Osteoblast (primary cell): Measurements from ENCODE around the gene TP53TG3D. TPM values are rescaled to one million over a fixed set of nuclear protein-coding genes. Genes with fewer than 3 reads are reported as not detected.
"Not testable (repeated sequence)": the region's sequence is repeated elsewhere in the genome, so short reads cannot be mapped to it uniquely, and the experiment has no call there.

Source experiments
- DNase-seq: peaks from one replicate; pipeline ENCODE4 v3.0.0; 2011; ENCODE audit warnings: low spot score, mixed read lengths; ENCODE audit not compliant: insufficient read length; ENCODE audit errors: missing footprints
- H2AFZ ChIP-seq: 2 replicates; pipeline ENCODE4 v1.6.0; 2011; ENCODE audit warnings: mild to moderate bottlenecking, low read length
- H3K27ac ChIP-seq: 2 replicates; pipeline ENCODE4 v1.5.1; 2011; ENCODE audit warnings: mild to moderate bottlenecking, low read depth, low read length, moderate library complexity
- H3K27me3 ChIP-seq: 2 replicates; pipeline ENCODE4 v1.6.0; 2012; ENCODE audit warnings: mild to moderate bottlenecking, control low read depth, inconsistent platforms, low read length, moderate library complexity; ENCODE audit not compliant: insufficient read depth
- H3K36me3 ChIP-seq: 2 replicates; pipeline ENCODE4 v1.5.1; 2011; ENCODE audit warnings: mild to moderate bottlenecking, low read length, control low read depth, moderate library complexity; ENCODE audit not compliant: insufficient read depth
- H3K4me1 ChIP-seq: 2 replicates; pipeline ENCODE4 v1.5.1; 2011; ENCODE audit warnings: mild to moderate bottlenecking, low read length, control low read depth, moderate library complexity; ENCODE audit not compliant: insufficient read depth
- H3K4me2 ChIP-seq: 2 replicates; pipeline ENCODE4 v1.6.0; 2011; ENCODE audit warnings: mild to moderate bottlenecking, low read length; ENCODE audit not compliant: insufficient read depth
- H3K4me3 ChIP-seq: fragments of 200-600 bp; sonication (generic); 3 replicates; pipeline ENCODE4 v1.5.1; 2012; ENCODE audit warnings: mild to moderate bottlenecking, low read length, inconsistent platforms; ENCODE audit not compliant: insufficient read depth
- H3K79me2 ChIP-seq: 2 replicates; pipeline ENCODE4 v1.6.0; 2012; ENCODE audit warnings: mild to moderate bottlenecking, low read length, control low read depth, inconsistent platforms; ENCODE audit not compliant: insufficient read depth
- H3K9me3 ChIP-seq: 2 replicates; pipeline ENCODE4 v1.5.1; 2011; ENCODE audit warnings: low read depth, low read length, control low read depth
- H4K20me1 ChIP-seq: 2 replicates; pipeline ENCODE4 v1.6.0; 2012; ENCODE audit warnings: mild to moderate bottlenecking, low read length, control low read depth; ENCODE audit not compliant: insufficient read depth
- total RNA-seq: library from RNA; depleted of rRNA; stranded (reverse); fragments of >200 nt; gene quantifications from 2 replicates; pipeline ENCODE4 v1.2.3, GENCODE V29; 2012

Gene TP53TG3D, protein sequence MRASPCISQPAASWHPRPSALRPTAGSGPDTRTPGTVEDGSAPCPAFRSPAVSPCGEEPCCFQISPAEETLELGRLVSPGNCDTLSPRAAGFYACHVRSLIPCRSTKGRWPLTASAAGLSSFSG
- 0.29 TPM in 1 of 2 replicates, not detected in the other for total RNA-seq

DNA sequence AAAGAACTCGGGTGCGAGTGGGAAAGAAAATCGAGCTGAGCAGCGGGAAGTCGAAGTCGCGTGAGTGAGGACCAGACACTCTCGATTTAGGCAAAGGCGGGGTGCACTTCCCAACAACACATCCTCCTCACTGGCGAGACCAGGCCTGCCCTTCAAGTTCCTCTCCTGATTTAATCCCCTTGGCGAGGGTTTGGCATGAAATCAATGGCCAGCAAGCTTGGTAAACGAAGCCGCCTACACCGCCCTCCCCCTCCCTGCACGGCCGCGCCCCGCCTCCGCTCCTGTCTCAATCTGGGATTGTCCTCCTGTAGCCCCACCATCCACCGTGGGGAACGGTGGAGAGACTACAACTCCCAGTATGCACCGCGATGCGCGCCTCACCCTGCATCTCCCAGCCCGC is at the start of gene TP53TG3D:
Gene TP53TG3D, plus strand, starts transcription at position 301 of the 400 bp plus-strand sequence. Its CDS starts 68 bp downstream, at position 369.
- DNase-seq, H3K4me3 ChIP-seq, H3K9me3 ChIP-seq, H3K27ac ChIP-seq, H4K20me1 ChIP-seq, H3K4me1 ChIP-seq, H2AFZ ChIP-seq, H3K79me2 ChIP-seq, H3K36me3 ChIP-seq, H3K27me3 ChIP-seq, H3K4me2 ChIP-seq: not testable (repeated sequence)

DNA sequence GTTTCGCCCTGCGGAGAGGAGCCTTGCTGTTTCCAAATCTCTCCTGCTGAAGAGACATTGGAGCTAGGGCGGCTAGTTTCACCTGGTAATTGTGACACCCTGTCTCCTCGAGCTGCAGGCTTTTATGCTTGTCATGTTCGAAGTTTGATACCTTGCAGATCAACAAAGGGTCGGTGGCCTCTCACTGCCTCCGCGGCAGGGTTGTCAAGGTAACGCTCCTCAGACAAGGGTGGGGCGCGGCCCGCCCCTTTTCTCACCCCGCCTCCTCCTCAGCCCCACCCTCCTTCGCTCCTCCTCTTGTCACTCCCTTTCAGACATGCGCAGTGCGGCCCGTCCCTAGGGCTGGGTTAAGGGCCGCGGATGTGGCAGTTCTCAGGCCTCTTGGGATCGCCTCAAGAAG is 421 bp downstream of the TP53TG3D start:
- not testable (repeated sequence) for H3K27ac ChIP-seq, H2AFZ ChIP-seq, DNase-seq, H3K36me3 ChIP-seq, H3K79me2 ChIP-seq, H3K9me3 ChIP-seq, H4K20me1 ChIP-seq, H3K4me3 ChIP-seq, H3K27me3 ChIP-seq, H3K4me2 ChIP-seq, H3K4me1 ChIP-seq

DNA sequence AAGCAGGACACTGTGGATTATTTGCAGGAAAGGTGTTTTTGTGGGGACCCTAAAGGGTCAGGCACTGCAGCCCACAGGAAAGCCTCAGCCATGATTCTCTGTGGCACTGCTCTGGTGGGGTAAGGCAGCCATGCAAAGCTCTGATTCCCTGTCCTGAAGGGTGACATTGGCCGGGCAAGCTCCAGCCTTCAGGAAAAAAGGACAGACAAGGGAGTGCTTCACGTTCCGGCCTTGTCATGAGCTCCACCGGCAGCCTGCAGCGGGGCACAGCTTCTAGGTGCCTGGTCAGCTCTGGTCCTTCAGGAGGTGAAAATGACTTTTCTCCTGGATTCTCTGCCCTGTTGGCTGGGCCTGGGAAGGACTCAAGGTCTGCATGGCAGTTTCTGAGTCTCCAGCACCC is 8.4 kb downstream of the TP53TG3D start:
- H3K4me3 ChIP-seq, H3K4me1 ChIP-seq, DNase-seq, H3K27me3 ChIP-seq, H2AFZ ChIP-seq, H3K79me2 ChIP-seq, H3K36me3 ChIP-seq, H3K4me2 ChIP-seq, H3K9me3 ChIP-seq, H4K20me1 ChIP-seq, H3K27ac ChIP-seq: not testable (repeated sequence)

DNA sequence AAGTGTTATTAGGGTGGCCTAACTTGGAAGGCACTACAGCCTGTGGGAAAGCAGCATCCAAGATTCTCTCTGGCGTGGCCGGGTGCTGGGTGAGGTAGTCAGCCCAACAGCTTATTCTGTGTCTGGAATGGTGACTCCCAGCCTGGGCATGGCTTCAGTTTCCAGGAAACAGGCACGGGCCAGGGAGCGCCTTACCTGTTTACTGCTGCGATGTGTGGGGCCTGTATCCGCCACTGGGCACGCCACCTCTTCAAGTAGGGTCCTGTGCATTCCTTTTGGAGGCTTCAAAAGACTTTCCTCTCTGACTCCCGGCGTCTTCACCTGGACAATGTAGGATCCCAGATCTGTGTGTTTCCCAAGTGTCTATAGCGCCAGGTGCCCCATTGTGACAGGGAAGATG is 10.5 kb downstream of the TP53TG3D start:
- not testable (repeated sequence) for H3K4me2 ChIP-seq

DNA sequence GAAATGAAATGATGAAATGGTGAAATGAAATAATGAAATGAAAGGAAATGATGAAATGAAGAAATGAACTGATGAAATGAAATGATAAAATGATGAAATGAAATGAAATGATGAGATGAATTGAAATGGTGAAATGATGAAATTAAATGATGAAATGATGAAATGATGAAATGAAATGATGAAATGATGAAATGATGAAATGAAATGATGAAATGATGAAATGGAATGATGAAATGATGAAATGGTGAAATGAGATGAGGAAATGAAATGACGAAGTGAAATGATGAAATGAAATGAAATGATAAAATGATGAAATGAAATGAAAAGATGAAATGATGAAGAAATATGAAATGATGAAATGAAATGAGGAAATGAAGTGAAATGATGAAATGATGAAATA is 28.8 kb downstream of the TP53TG3D start:
- H3K9me3 ChIP-seq, H2AFZ ChIP-seq, H3K79me2 ChIP-seq, H3K4me2 ChIP-seq, H4K20me1 ChIP-seq, H3K4me3 ChIP-seq, H3K36me3 ChIP-seq, H3K27me3 ChIP-seq, DNase-seq, H3K4me1 ChIP-seq, H3K27ac ChIP-seq: not testable (repeated sequence)

More for the DNA sequence above, 10.5 kb downstream of the TP53TG3D start:
- not testable (repeated sequence) for H3K27ac ChIP-seq, H2AFZ ChIP-seq, H3K27me3 ChIP-seq, H3K4me1 ChIP-seq, H3K9me3 ChIP-seq, DNase-seq, H3K36me3 ChIP-seq, H4K20me1 ChIP-seq, H3K79me2 ChIP-seq, H3K4me3 ChIP-seq

DNA sequence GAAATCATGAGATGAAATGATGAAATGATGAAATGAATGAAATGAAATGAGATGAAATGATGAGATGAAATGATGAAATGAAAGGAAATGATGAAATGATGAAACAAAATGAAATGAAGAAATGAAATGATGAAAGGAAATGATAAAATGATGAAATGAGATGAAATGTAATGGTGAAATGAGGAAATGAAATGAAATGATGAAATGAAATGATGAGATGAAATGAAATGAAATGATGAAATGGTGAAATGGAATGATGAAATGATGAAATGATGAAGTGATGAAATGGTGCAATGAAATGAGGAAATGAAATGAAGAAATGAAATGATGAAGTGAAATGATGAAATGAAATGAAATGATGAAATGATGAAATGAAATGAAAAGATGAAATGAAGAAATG is 29.9 kb downstream of the TP53TG3D start:
- H3K27me3 ChIP-seq, H3K9me3 ChIP-seq, H2AFZ ChIP-seq, H3K79me2 ChIP-seq, H3K4me1 ChIP-seq, H3K4me2 ChIP-seq, H4K20me1 ChIP-seq, DNase-seq, H3K4me3 ChIP-seq, H3K36me3 ChIP-seq, H3K27ac ChIP-seq: not testable (repeated sequence)

DNA sequence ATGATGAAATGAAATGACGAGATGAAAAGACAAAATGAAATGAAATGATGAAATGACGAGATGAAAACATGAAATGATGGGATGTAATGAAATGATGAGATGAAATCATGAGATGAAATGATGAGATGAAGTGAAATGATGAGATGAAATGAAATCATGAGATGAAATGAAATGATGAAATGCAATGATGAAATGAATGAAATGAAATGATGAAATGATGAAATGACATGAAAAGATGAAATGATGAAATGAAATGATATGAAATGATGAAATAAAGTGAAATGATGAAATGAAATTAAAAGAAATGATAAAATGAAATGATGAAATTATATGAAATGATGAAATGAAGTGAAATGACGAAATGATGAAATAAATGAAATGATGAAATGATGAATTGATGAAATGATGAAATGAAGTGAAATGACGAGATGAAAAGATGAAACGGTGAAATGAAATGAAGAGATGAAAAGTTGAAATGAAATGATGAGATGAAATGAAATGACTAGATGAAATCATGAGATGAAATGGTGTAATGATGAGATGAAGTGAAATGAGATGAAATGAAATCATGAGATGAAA is 30.9 kb downstream of the TP53TG3D start:
- not testable (repeated sequence) for H3K36me3 ChIP-seq, H3K4me1 ChIP-seq, H3K27me3 ChIP-seq, H3K27ac ChIP-seq, H2AFZ ChIP-seq, DNase-seq, H3K4me3 ChIP-seq, H3K4me2 ChIP-seq, H3K79me2 ChIP-seq, H4K20me1 ChIP-seq, H3K9me3 ChIP-seq

DNA sequence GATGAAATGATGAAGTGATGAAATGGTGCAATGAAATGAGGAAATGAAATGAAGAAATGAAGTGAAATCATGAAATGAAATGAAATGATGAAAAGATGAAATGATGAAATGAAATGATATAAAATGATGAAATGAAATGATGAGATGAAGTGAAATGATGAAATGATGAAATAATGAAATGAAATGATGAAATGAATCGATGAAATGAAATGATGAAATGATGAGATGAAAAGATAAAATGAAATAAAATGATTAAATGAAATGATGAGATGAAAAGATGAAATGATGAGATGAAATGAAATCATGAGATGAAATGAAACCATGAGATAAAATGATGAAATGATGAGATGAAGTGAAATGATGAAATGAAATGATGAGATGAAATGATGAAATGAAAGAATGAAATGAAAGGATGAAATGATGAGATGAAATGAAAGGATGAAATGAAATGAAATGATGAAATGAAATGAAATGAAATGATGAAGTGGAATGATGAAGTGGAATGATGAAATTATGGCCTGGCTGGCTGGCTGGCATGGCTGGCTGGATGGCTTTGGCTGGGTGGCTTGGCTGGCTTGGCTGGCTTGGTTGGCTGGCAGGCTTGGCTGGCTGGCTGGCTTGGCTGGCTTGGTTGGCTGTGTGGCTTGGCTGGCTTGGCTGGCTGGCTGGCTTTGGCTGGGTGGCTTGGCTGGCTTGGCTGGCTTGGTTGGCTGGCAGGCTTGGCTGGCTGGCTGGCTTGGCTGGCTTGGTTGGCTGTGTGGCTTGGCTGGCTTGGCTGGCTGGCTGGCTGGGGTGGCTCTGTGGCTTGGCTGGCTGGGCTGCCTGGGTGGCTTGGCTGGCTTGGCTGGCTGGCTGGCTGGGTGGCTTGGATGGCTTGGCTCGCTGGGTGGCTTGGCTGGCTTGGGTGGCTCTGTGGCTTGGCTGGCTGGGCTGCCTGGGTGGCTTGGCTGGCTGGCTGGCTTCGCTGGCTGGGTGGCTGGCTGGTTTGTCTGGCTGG is 32.0 kb downstream of the TP53TG3D start:
- H2AFZ ChIP-seq, DNase-seq, H4K20me1 ChIP-seq, H3K4me1 ChIP-seq, H3K27ac ChIP-seq, H3K4me2 ChIP-seq, H3K4me3 ChIP-seq, H3K9me3 ChIP-seq, H3K36me3 ChIP-seq, H3K79me2 ChIP-seq, H3K27me3 ChIP-seq: not testable (repeated sequence)
